Naive thymus-derived CD4-positive, alpha-beta T cell (primary cell): ENCODE measurements around the gene USH1C. TPM values are rescaled to one million over a fixed set of nuclear protein-coding genes. Genes with fewer than 3 reads are reported as not detected.

Experiments
- ATAC-seq: fragments of 150-1000 bp; cut with Tn5 transposase; 2 replicates; pipeline ENCODE4 v1.10.0; 2021; ENCODE audit warnings: mild to moderate bottlenecking, moderate library complexity
- CTCF ChIA-PET: fragments of 350-600 bp; sonication (Branson Sonifier 250); formaldehyde crosslinking; loops from one replicate; lab custom pipeline; 2021; ENCODE audit warnings: antibody characterized with exemption; lab: Charles Lee
- POLR2A ChIA-PET: fragments of 350-600 bp; sonication (Branson Sonifier 250); formaldehyde crosslinking; loops from one replicate; lab custom pipeline; 2021; ENCODE audit warnings: antibody characterized with exemption, inconsistent platforms; lab: Charles Lee
- DNase-seq, 9 donors: peaks; one replicate each; pipeline versions ENCODE4 v3.0.0 to v3.0.0-alpha.2; 2020 to 2022; ENCODE audit warnings: mixed read lengths in 1 of 9
- H3K27ac ChIP-seq: one replicate; pipeline ENCODE4 v1.7.0; 2013; ENCODE audit warnings: mild to moderate bottlenecking, low read depth, low read length, moderate library complexity
- H3K27me3 ChIP-seq, 2 donors: one replicate each; pipeline ENCODE4 v1.7.0; 2013; ENCODE audit warnings: low read length in 2 of 2, mild to moderate bottlenecking in 2 of 2, moderate library complexity in 2 of 2; ENCODE audit not compliant: control insufficient read depth in 2 of 2, insufficient read depth in 2 of 2
- H3K36me3 ChIP-seq, 3 experiments: 1 replicate in 2 of 3; 2 replicates in 1 of 3; pipeline ENCODE4 v1.7.0; 2013; ENCODE audit warnings: low read length in 3 of 3, mild to moderate bottlenecking in 3 of 3, moderate library complexity in 1 of 3; ENCODE audit not compliant: insufficient read depth in 3 of 3, control insufficient read depth in 2 of 3
- H3K4me1 ChIP-seq, 2 donors: one replicate each; pipeline ENCODE4 v1.7.0; 2013; ENCODE audit warnings: low read length in 2 of 2, mild to moderate bottlenecking in 2 of 2, moderate library complexity in 1 of 2; ENCODE audit not compliant: control insufficient read depth in 2 of 2, insufficient read depth in 2 of 2
- H3K4me3 ChIP-seq: 2 replicates; pipeline ENCODE4 v1.7.0; 2013; ENCODE audit warnings: mild to moderate bottlenecking, low read length
- H3K9me3 ChIP-seq, 3 experiments: 1 replicate in 2 of 3; 2 replicates in 1 of 3; pipeline ENCODE4 v1.7.0; 2013; ENCODE audit warnings: low read length in 3 of 3; ENCODE audit not compliant: control insufficient read depth in 2 of 3
- H3K27ac Mint-ChIP-seq, 9 donors: one replicate each; pipeline ENCODE4 v1.8.0; 2020 to 2022; ENCODE audit warnings: mixed read lengths in 9 of 9, mild to moderate bottlenecking in 8 of 9, moderate library complexity in 5 of 9, inconsistent platforms in 2 of 9
- H3K27me3 Mint-ChIP-seq, 5 donors: one replicate each; pipeline ENCODE4 v1.8.0; 2021 to 2022; ENCODE audit warnings: mixed read lengths in 5 of 5, mild to moderate bottlenecking in 1 of 5
- H3K36me3 Mint-ChIP-seq, 5 donors: one replicate each; pipeline ENCODE4 v1.8.0; 2020 to 2022; ENCODE audit warnings: mixed read lengths in 5 of 5, mild to moderate bottlenecking in 3 of 5, inconsistent platforms in 1 of 5
- H3K4me1 Mint-ChIP-seq, 7 donors: one replicate each; pipeline ENCODE4 v1.8.0; 2020 to 2022; ENCODE audit warnings: mixed read lengths in 7 of 7, mild to moderate bottlenecking in 3 of 7, inconsistent platforms in 1 of 7
- H3K4me3 Mint-ChIP-seq, 10 donors: one replicate each; pipeline ENCODE4 v1.8.0; 2020 to 2022; ENCODE audit warnings: mild to moderate bottlenecking in 10 of 10, mixed read lengths in 10 of 10, moderate library complexity in 6 of 10, inconsistent platforms in 2 of 10
- H3K9me3 Mint-ChIP-seq, 11 donors: one replicate each; pipeline ENCODE4 v1.8.0; 2020 to 2022; ENCODE audit warnings: mixed read lengths in 11 of 11, mild to moderate bottlenecking in 4 of 11, inconsistent platforms in 1 of 11, moderate library complexity in 1 of 11
- intact Hi-C, 2 donors: fragments of 100-400 bp; cut with micrococcal nuclease; formaldehyde crosslinking; loops; one replicate each; pipeline ENCODE4 v1.15.1; 2023
- polyA plus RNA-seq, 2 donors: library from polyadenylated mRNA; unstranded; fragments of 300-500 nt; fragmentation: Illumina TruSeq; gene quantifications; one replicate each; pipeline ENCODE4 v1.2.3, GENCODE V29; 2021
- total RNA-seq, 6 experiments: library from RNA in 5 of 6; stranded (reverse) in 5 of 6; gene quantifications; 1 replicate in 5 of 6; 2 replicates in 1 of 6; pipeline ENCODE4 v1.2.3 and lab custom pipeline; 2021 to 2026

Gene USH1C
- total and polyA plus RNA-seq, 7 experiments from 2014 or later: not detected

DNA sequence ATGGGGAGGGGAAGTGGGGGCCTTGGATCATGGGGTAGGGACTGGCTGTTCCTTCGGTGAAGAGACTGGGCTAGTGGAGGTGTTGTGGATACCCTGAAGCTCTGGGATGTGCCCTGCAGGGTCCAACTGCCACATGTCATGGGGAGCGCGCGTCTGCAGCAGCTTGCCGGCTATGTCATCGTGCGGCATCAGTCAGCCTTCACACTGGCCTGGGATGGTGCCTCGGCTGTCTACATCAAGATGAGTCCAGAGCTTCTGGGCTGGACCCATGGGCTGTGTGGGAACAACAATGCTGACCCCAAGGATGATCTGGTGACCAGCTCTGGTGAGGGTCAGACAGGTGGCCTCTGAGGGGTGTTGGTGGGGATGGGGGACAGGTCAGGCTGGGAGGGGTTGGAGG, 12.8 kb upstream of the USH1C start:
- Mint-ChIP-seq H3K27me3 (peaks cover 0 to 23% (median 0%) of the 10 kb centered on the region in 5 donors), H3K36me3 (no peaks in the 10 kb centered on the region), H3K9me3 (peaks cover 0 to 2% (median 0%) of the 10 kb centered on the region in 11 donors), H3K4me1 (no peaks in the 10 kb centered on the region), H3K4me3 (no peak overlapping the region), H3K27ac (no peak overlapping the region)
- Histone ChIP-seq H3K9me3 (no peaks in the 10 kb centered on the region), H3K36me3 (no peaks in the 10 kb centered on the region), H3K27me3 (no peaks in the 10 kb centered on the region), H3K4me1 (no peaks in the 10 kb centered on the region), H3K4me3 (no peak overlapping the region), H3K27ac (no peak overlapping the region)
- CTCF ChIA-PET: no interaction called here
- intact Hi-C loops: no loop called here
- no peak for DNase-seq
- POLR2A ChIA-PET: no interaction called here
- no peak for ATAC-seq

DNA sequence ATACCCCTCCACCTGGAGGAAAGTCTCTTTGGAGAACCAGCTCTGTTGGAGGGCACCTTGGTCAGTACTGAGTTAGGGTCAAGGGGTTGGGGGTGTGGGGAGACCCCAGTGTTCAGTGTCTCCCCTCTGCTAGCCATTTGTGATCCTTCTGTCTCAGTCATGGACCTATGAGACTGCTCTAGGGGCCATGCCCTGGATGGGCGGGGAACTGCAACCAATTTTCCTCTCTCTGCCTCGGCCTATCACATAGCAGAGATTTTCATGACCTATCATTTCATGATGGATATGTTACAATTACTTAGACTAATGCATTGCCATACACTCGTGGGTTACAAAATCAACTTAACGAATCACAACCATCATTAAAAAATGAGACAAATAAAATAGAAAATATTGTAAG, 10.3 kb upstream of the USH1C start:
- H3K27me3 Mint-ChIP-seq: peaks cover 0 to 23% (median 2%) of the 10 kb centered on the region in 5 donors
- no peak overlapping the region for H3K27ac ChIP-seq
- no peak for DNase-seq

DNA sequence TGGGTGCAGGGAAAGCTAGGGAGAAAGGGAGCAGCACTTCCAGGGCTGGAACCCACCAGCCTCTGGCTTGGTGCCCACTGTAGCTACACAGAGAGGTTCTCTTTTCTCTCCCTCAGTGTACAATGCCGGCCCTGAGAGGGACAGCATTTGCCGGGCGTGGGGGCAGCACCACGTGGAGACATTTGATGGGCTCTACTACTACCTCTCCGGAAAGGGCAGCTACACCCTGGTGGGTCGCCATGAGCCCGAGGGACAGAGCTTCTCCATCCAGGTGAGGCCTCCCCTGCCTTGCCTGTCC, 9.0 kb upstream of the USH1C start:
- peaks cover 0 to 22% (median 7%) of the 10 kb centered on the region in 5 donors for H3K27me3 Mint-ChIP-seq
- ChIA-PET CTCF (no interaction called here), POLR2A (no interaction called here)
- ATAC-seq (no peak), DNase-seq (no peak)
- H3K4me1 Mint-ChIP-seq: no peaks in the 10 kb centered on the region
- intact Hi-C loops: no loop called here
- no peaks in the 10 kb centered on the region for H3K36me3 ChIP-seq
- no peaks in the 10 kb centered on the region for H3K27me3 ChIP-seq
- peaks cover 0 to under 1% (median 0%) of the 10 kb centered on the region in 11 donors for H3K9me3 Mint-ChIP-seq
- no peaks in the 10 kb centered on the region for H3K36me3 Mint-ChIP-seq
- no peaks in the 10 kb centered on the region for H3K9me3 ChIP-seq
- H3K27ac Mint-ChIP-seq: no peak overlapping the region
- H3K4me3 Mint-ChIP-seq: no peak overlapping the region
- H3K4me1 ChIP-seq: no peaks in the 10 kb centered on the region
- no peak overlapping the region for H3K27ac ChIP-seq
- H3K4me3 ChIP-seq: no peak overlapping the region

More for the DNA sequence above, 10.3 kb upstream of the USH1C start:
- Mint-ChIP-seq H3K36me3 (no peaks in the 10 kb centered on the region), H3K4me3 (no peak overlapping the region), H3K4me1 (no peaks in the 10 kb centered on the region), H3K9me3 (peaks cover 0 to 2% (median 0%) of the 10 kb centered on the region in 11 donors), H3K27ac (no peak overlapping the region)
- CTCF ChIA-PET: interaction anchor here (0.7 kb wide), 1 partner anchor 1588 kb away, joined by 3 read pairs; no protein-coding TSS in a partner anchor
- H3K4me1 ChIP-seq: no peaks in the 10 kb centered on the region
- POLR2A ChIA-PET: no interaction called here
- H3K36me3 ChIP-seq: no peaks in the 10 kb centered on the region
- H3K27me3 ChIP-seq: no peaks in the 10 kb centered on the region
- ATAC-seq: no peak
- H3K4me3 ChIP-seq: no peak overlapping the region
- no peaks in the 10 kb centered on the region for H3K9me3 ChIP-seq
- intact Hi-C loops: no loop called here

DNA sequence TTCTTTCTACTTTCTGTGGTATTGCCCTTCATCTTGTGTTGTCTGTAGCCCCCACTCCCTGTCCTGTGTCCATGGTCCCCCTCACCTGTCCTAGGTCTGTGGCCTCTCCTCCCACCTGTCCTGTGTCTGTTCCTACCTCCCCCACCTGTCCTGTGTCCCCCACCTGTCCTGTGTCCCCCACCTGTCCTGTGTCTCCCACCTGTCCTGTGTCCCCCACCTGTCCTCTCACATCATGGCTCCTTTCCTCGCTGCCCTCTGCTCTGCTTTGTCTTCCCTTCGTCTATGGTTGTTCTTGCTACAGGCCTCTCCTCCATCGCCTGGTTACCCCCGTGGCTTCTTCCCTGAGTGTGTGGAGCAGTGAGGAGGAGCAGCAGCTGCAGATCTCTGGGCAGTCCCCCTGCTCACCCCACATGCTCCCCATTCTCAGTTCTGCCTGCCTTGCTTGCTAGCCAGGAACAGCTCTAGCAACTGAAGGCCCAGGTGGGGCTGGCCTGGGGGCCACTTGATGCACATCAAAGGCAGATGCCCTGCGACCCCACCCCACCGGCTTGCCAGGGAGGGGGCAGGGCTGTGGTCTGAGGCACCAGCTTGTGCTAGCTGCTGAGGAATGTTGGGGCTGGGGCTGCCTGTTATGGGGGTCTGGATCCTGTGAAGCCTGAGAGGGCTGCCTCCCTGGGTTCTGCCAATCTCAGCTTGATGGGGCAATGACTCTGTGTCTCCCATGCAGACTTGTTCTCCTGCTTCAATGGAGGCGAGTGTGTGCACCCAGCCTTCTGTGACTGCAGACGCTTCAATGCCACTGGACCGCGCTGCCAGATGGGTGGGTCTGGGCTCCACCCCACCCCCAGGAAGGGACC, 8.4 kb upstream of the USH1C start:
- H3K4me3 Mint-ChIP-seq: no peak overlapping the region
- no peaks in the 10 kb centered on the region for H3K36me3 Mint-ChIP-seq
- Histone ChIP-seq H3K27ac (no peak overlapping the region), H3K4me1 (no peaks in the 10 kb centered on the region), H3K27me3 (no peaks in the 10 kb centered on the region), H3K36me3 (no peaks in the 10 kb centered on the region), H3K9me3 (no peaks in the 10 kb centered on the region), H3K4me3 (no peak overlapping the region)
- ATAC-seq: no peak
- no peaks in the 10 kb centered on the region for H3K9me3 Mint-ChIP-seq
- H3K27me3 Mint-ChIP-seq: peaks cover 2 to 28% (median 9%) of the 10 kb centered on the region in 5 donors
- no peak for DNase-seq
- peaks cover 0 to 1% (median 0%) of the 10 kb centered on the region in 7 donors for H3K4me1 Mint-ChIP-seq
- intact Hi-C loops: no loop called here
- ChIA-PET POLR2A (no interaction called here), CTCF (no interaction called here)
- H3K27ac Mint-ChIP-seq: no peak overlapping the region

DNA sequence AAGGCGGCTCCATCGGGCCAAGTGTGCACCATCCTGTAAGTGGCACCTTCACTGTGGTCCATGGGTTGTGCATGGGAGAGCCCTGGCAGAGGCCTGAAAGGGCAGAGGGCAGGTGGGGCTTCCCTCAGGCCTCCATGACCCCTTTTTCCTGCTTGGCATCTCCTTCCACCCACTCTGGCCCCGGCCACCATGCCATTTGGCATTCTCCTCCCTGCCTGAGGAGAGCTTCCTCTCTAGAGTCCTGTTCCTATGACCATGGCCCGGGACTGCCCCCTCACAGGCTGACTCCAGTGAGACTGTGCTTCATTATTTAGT, 7.8 kb upstream of the USH1C start:
- Mint-ChIP-seq H3K9me3 (no peaks in the 10 kb centered on the region), H3K27me3 (peaks cover 7 to 29% (median 14%) of the 10 kb centered on the region in 5 donors), H3K4me3 (no peak overlapping the region), H3K36me3 (no peaks in the 10 kb centered on the region), H3K27ac (no peak overlapping the region), H3K4me1 (peaks cover 0 to 6% (median 0%) of the 10 kb centered on the region in 7 donors)
- ATAC-seq: no peak
- H3K27ac ChIP-seq: no peak overlapping the region
- no peaks in the 10 kb centered on the region for H3K36me3 ChIP-seq
- no peak overlapping the region for H3K4me3 ChIP-seq
- no peaks in the 10 kb centered on the region for H3K9me3 ChIP-seq
- intact Hi-C loops: no loop called here
- ChIA-PET CTCF (no interaction called here), POLR2A (no interaction called here)
- no peak for DNase-seq
- H3K4me1 ChIP-seq: no peaks in the 10 kb centered on the region
- H3K27me3 ChIP-seq: no peaks in the 10 kb centered on the region

DNA sequence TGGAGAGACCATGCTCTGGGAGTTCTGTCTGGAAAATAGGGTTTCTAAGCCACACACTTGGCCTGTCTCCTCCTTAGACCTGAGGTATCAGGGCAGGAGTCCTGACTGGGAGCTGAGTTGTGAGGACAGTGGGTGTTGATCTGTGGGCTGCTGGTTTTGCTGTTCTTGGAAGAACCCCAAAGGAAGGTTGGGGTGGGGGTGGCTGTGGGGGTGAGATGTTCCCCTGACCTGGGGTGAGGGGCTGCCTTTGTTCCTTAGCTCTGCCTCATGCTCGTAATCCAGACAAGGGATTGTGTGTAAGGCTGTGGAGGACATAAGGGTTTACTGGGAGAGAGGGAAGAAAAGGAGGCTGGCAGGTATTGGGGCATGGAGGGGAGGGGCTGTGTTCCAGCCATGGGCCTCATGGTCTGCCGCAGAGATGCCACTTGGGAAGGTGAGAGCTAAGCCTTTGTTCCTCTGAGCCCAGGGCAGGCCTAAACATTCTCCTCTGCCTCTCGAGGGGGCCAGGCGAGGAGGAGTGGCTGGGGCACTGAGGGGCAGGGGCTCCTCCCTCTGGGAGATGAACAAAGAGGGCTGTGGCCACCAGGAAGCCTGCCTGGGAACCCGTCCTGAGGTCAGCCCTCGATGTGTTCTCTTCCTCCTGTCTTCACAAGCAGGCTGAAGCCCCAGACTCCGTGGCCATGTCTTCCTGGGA, 7.3 kb upstream of the USH1C start:
- Mint-ChIP-seq H3K4me3 (no peak overlapping the region), H3K9me3 (no peaks in the 10 kb centered on the region), H3K36me3 (no peaks in the 10 kb centered on the region), H3K27me3 (peaks cover 12 to 34% (median 19%) of the 10 kb centered on the region in 5 donors), H3K4me1 (peaks cover 0 to 6% (median 0%) of the 10 kb centered on the region in 7 donors), H3K27ac (no peak overlapping the region)
- ChIA-PET POLR2A (no interaction called here), CTCF (no interaction called here)
- ATAC-seq: no peak
- intact Hi-C loops: no loop called here
- no peak overlapping the region for H3K27ac ChIP-seq
- no peaks in the 10 kb centered on the region for H3K27me3 ChIP-seq
- H3K36me3 ChIP-seq: no peaks in the 10 kb centered on the region
- no peaks in the 10 kb centered on the region for H3K9me3 ChIP-seq
- DNase-seq: no peak
- H3K4me3 ChIP-seq: no peak overlapping the region
- H3K4me1 ChIP-seq: no peaks in the 10 kb centered on the region
